SU-DHL-6 (cell line): Measurements from ENCODE around the gene GRAMD4.
"Not testable (repeated sequence)": the region's sequence is repeated elsewhere in the genome, so short reads cannot be mapped to it uniquely, and the experiment has no call there.

Experiments used
- EZH2phosphoT487 ChIP-seq: fragments of 200-600 bp; sonication (generic), shearing (Covaris generic); conservative IDR thresholded peaks from 2 replicates; pipeline ENCODE4 v1.6.1; 2018; ENCODE audit warnings: mild to moderate bottlenecking, antibody characterized with exemption, low read length, moderate library complexity, mixed read lengths
- TF ChIP-seq, protein P1 (sequence below): fragments of 200-600 bp; sonication (generic); IDR thresholded peaks from one replicate; pipeline ENCODE4 v1.5.1; 2017; ENCODE audit warnings: antibody characterized with exemption, mild to moderate bottlenecking, low read length, moderate library complexity; ENCODE audit not compliant: insufficient read depth, poor library complexity, severe bottlenecking

DNA sequence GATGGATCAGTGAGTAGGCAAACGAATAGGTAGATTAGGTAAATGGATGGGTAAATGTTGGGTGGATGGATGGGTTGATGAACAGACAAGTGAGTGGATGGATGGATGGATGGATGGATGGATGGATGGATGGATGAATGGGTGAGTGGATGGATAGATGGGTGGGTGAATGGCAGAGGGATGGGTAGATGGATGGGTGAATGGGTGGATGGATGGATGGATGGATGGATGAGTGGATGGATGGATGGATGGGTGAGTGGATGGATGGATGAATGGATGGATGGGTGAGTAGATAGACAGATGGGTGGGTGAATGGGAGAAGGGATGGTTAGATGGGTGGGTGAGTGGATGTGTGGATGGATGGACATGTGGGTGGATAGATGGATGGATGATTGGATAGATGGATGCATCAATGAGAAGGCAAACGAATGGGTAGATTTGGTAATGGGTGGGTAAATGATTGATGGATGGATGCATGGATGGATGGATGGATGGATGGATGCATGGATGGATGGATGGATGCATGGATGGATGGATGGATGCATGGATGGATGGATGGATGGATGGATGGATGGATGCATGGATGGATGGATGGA lies 28.1 kb downstream of the GRAMD4 start:
- TF ChIP-seq, protein P1, sequence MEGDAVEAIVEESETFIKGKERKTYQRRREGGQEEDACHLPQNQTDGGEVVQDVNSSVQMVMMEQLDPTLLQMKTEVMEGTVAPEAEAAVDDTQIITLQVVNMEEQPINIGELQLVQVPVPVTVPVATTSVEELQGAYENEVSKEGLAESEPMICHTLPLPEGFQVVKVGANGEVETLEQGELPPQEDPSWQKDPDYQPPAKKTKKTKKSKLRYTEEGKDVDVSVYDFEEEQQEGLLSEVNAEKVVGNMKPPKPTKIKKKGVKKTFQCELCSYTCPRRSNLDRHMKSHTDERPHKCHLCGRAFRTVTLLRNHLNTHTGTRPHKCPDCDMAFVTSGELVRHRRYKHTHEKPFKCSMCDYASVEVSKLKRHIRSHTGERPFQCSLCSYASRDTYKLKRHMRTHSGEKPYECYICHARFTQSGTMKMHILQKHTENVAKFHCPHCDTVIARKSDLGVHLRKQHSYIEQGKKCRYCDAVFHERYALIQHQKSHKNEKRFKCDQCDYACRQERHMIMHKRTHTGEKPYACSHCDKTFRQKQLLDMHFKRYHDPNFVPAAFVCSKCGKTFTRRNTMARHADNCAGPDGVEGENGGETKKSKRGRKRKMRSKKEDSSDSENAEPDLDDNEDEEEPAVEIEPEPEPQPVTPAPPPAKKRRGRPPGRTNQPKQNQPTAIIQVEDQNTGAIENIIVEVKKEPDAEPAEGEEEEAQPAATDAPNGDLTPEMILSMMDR = not testable (repeated sequence)
- TF ChIP-seq EZH2phosphoT487 = not testable (repeated sequence)
